Progenitor cell of endocrine pancreas (in vitro differentiated cells): Measurements from ENCODE around the gene EXOC7. TPM values are rescaled to one million over a fixed set of nuclear protein-coding genes. Genes with fewer than 3 reads are reported as not detected.

Experiments
- DNase-seq: peaks from one replicate; pipeline ENCODE4 v3.0.0; 2021; ENCODE audit warnings: low spot score; ENCODE audit not compliant: unreplicated experiment
- H3K27ac Mint-ChIP-seq: 2 replicates; pipeline ENCODE4 v1.8.0; 2021; ENCODE audit warnings: mild to moderate bottlenecking, moderate library complexity, mixed read lengths
- H3K27me3 Mint-ChIP-seq: 2 replicates; pipeline ENCODE4 v1.8.0; 2021; ENCODE audit warnings: mixed read lengths
- H3K36me3 Mint-ChIP-seq: 2 replicates; pipeline ENCODE4 v1.8.0; 2022; ENCODE audit warnings: mixed read lengths; ENCODE audit not compliant: insufficient read depth
- H3K4me1 Mint-ChIP-seq: 2 replicates; pipeline ENCODE4 v1.8.0; 2021; ENCODE audit warnings: low read depth, mixed read lengths
- H3K4me3 Mint-ChIP-seq: 2 replicates; pipeline ENCODE4 v1.8.0; 2021; ENCODE audit warnings: low read depth, mild to moderate bottlenecking, moderate library complexity, mixed read lengths
- H3K9me3 Mint-ChIP-seq: 2 replicates; pipeline ENCODE4 v1.8.0; 2021; ENCODE audit warnings: low read depth, mixed read lengths
- total RNA-seq: library from RNA; stranded (reverse); gene quantifications from 2 replicates; pipeline ENCODE4 v1.2.1, GENCODE V29; 2021
- TF ChIP-seq, protein P1 (sequence below): fragments of 200-600 bp; sonication (generic); IDR thresholded peaks from one replicate; pipeline ENCODE4 v1.5.0; 2021; ENCODE audit warnings: antibody characterized with exemption, mild to moderate bottlenecking; ENCODE audit not compliant: unreplicated experiment

EXOC7 gene
- total RNA-seq, 1 donor from 2014 or later = 354 TPM

DNA sequence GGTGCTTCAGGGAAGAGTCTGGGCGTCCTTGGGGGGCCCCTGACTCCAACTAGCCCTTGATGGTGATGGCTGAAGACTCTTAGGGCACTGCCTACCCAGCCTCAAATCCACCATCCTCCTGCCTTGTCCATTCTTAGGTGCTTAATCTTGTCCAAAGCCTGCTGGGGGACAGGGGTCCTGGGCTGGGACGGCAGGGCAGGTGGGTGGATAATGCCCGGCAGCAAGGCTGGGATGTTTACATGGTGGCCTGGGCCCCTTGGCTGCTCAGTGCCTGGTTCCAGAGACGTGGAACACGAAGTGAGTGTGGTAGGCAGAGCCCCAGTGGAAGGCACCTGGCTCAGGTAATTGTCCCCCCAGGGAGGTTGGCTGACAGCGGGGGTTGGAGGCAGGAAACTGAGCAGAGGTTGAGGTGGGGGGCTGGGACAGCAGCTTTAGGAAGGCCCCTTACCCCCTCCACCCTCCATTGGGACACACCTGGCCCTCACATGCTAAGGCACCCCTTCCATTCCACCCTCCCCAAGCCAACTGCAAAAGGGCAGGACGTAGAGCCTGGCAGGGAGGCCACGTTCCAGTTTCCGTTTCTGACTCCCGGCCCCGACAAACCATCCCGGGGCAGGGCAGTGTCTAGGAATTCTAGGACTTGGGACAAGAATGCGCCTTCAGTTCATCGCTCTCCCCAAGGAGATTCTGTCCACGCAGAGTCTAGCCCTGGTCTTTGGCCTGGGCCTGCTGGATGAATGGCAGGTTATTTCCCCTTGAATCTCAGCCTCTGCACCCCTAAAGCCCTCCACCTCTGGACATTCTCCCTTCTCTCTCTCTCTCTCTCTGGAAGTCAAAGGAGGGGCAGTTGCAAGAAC is 35.5 kb upstream of the EXOC7 start:
- H3K4me1 Mint-ChIP-seq = peaks cover 37% of the 10 kb centered on the region
- H3K9me3 Mint-ChIP-seq = no peaks in the 10 kb centered on the region
- H3K4me3 Mint-ChIP-seq = peak overlapping the region; percentile 91
- H3K36me3 Mint-ChIP-seq = no peaks in the 10 kb centered on the region
- TF ChIP-seq, protein P1, sequence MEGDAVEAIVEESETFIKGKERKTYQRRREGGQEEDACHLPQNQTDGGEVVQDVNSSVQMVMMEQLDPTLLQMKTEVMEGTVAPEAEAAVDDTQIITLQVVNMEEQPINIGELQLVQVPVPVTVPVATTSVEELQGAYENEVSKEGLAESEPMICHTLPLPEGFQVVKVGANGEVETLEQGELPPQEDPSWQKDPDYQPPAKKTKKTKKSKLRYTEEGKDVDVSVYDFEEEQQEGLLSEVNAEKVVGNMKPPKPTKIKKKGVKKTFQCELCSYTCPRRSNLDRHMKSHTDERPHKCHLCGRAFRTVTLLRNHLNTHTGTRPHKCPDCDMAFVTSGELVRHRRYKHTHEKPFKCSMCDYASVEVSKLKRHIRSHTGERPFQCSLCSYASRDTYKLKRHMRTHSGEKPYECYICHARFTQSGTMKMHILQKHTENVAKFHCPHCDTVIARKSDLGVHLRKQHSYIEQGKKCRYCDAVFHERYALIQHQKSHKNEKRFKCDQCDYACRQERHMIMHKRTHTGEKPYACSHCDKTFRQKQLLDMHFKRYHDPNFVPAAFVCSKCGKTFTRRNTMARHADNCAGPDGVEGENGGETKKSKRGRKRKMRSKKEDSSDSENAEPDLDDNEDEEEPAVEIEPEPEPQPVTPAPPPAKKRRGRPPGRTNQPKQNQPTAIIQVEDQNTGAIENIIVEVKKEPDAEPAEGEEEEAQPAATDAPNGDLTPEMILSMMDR = no peak
- peaks cover 7% of the 10 kb centered on the region for H3K27me3 Mint-ChIP-seq
- peak overlapping the region; percentile 96 for H3K27ac Mint-ChIP-seq
- DNase-seq = no peak

DNA sequence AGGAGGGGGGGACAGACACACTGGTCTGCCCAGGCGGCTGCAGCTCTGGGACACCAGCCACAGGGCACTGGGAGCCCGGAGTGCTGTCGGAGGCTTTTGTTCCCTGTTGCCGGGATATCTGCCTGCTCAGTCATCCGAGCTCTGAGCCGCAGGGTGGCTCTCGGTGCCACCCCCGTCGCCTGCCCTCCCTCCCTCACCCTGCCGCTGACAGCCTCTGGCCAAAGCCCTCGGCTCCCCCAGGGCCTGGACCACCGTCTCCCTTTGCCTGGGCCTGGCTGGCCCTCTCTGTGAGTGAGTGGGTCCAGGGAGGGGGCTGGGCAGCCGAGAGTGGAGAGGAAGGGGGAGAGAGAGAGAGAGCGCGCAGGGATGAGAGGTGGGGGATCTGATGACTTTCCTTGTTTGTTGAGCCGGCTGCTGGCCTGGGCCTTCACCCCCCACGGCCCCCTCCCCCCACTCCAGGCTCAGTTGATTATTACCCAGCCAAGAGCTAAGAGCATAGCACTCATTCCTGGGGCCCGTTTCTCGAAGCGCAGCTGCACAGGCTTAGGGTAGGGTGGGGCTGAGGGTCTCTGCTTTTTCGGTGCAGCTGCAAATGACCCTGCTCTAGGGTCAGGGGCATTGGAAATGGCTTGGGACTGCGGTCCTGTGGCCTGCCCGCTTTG is 34.8 kb upstream of the EXOC7 start:
- Mint-ChIP-seq H3K4me1 (peaks cover 41% of the 10 kb centered on the region), H3K27me3 (peaks cover 7% of the 10 kb centered on the region), H3K4me3 (peak overlapping the region; percentile 91), H3K36me3 (no peaks in the 10 kb centered on the region), H3K27ac (peak overlapping the region; percentile 96), H3K9me3 (no peaks in the 10 kb centered on the region)
- TF ChIP-seq, protein P1 = no peak
- peak; percentile 73 for DNase-seq

DNA sequence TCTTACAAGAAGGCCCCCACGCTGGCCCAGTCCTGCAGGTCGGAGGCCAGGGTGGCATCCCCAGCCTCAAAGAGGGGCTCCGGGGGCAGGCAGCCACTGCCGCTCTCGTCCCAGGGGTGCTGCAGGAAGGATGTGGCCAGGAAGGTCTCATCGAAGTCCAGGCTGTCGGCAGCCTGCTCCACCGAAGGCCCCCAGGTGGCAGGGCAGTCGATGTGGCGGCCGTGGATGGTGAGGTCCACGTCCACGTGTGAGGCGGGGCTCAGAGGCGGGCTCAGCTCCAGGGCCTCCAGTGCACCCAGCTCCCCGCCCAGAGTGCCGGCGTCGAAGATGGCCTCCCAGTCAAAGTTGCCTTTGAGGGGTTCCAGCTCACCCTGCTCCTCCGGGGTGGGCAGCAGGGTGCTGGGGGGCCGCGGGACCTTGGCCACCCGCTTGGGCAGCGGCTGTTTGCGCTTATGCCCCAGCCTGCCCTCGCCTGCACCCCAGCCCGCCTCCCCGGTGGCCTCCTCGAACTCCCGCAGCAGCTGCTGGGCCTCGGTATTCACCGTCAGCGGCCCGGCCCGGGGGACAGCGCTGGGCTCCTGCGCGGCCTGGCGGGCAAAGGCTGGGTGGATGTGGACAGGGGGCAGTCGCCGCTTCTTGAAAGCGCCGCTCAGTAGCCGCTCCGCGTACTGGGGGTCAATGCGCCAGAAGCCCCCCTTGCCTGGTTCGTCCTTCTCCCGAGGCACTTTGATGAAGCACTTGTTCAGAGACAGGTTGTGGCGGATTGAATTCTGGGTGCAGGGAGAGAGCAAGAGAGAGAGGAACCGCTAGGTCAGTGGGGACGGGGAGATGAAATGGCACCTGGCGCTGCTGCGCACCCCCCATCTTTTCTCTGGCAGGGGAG is 34.0 kb upstream of the EXOC7 start:
- Mint-ChIP-seq H3K4me1 (peaks cover 41% of the 10 kb centered on the region), H3K27me3 (peaks cover 4% of the 10 kb centered on the region), H3K36me3 (no peaks in the 10 kb centered on the region), H3K27ac (peak overlapping the region; percentile 96), H3K4me3 (peak overlapping the region; percentile 91), H3K9me3 (no peaks in the 10 kb centered on the region)
- no peak for DNase-seq
- TF ChIP-seq, protein P1 = no peak

DNA sequence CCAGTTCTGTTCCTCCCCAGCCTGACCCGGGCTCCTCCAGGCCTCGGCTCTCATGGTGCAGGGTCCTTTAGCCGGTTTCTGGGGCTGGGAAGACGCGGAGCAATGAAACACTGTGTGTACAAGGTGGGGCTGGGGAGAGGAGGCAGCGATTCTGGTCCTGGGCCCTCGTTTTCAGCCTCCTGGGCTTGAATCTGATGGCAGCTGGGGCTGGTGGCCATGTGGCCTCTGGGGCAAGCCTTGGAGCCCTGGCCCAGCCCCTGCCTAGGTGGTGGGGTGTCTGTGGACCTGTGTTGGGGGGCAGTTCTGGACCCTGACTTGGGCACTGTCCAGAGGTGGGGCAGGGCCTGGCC is 33.4 kb upstream of the EXOC7 start:
- Mint-ChIP-seq H3K4me3 (no peak overlapping the region), H3K9me3 (no peaks in the 10 kb centered on the region), H3K27me3 (no peaks in the 10 kb centered on the region), H3K4me1 (peaks cover 39% of the 10 kb centered on the region), H3K36me3 (no peaks in the 10 kb centered on the region), H3K27ac (no peak overlapping the region)
- DNase-seq = no peak
- TF ChIP-seq, protein P1 = no peak
